ENCODE results near the gene SPHK1.

Gene SPHK1

GRCh38 chr17:76435751-76436150, 51.3 kb downstream of the SPHK1 start:
- Histone ChIP-seq H3K4me3 (ENCODE audit: low read length) (no peak overlapping the region), H3K9ac (ENCODE audit: low read length) (no peak overlapping the region)

More at GRCh38 chr17:76435751-76436150, 51.3 kb downstream of the SPHK1 start:
- Histone ChIP-seq H3K27me3 (ENCODE audit: control insufficient read depth, insufficient read depth, low read length) (no peaks in the 10 kb centered on the region), H3K9me3 (ENCODE audit: control insufficient read depth, low read length) (no peaks in the 10 kb centered on the region), H3K4me1 (ENCODE audit: control insufficient read depth, insufficient read depth, low read length) (peaks cover 6% of the 10 kb centered on the region), H3K36me3 (ENCODE audit: control insufficient read depth, insufficient read depth, low read length) (no peaks in the 10 kb centered on the region)

All from mucosa of stomach (tissue), 1 donor.